Subcutaneous adipose tissue (tissue), 4 donors: ENCODE measurements around the gene ANKRD31. TPM values are rescaled to one million over a fixed set of nuclear protein-coding genes. Genes with fewer than 3 reads are reported as not detected.

ENCODE experiments used
- total RNA-seq, 4 donors: library from RNA; depleted of rRNA; stranded (reverse); fragments of >200 nt; gene quantifications; one replicate each; pipeline ENCODE4 v1.1.0, GENCODE V29; 2016
- TF ChIP-seq, protein P1 (sequence below): fragments of 450-650 bp; IDR thresholded peaks from one replicate; pipeline ENCODE4 v1.5.1; 2016; ENCODE audit warnings: low read depth, mild to moderate bottlenecking, control low read depth, antibody characterized with exemption, moderate library complexity

Gene ANKRD31
- total RNA-seq, 4 donors from 2014 or later: 0.17 to 0.49 (median 0.30) TPM

DNA sequence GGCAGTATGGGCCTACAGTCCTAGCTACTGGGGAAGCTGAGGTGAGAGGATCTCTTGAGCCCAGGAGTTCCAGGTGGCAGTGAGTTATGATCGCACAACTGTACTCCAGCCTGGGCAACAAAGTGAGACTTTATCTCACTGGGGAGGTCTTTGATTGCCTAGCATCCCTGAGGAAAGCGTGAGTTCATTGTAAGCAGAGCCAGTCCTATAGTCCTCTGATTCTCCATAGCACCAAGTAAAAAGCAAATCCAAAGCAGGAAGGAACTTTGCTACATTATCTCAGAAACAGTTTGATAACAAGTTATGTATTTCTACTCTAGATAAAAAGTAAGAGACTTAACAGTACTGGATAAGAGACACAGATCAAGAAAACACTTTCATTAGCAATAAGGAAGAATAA lies 37.6 kb downstream of the ANKRD31 start:
- TF ChIP-seq, protein P1, sequence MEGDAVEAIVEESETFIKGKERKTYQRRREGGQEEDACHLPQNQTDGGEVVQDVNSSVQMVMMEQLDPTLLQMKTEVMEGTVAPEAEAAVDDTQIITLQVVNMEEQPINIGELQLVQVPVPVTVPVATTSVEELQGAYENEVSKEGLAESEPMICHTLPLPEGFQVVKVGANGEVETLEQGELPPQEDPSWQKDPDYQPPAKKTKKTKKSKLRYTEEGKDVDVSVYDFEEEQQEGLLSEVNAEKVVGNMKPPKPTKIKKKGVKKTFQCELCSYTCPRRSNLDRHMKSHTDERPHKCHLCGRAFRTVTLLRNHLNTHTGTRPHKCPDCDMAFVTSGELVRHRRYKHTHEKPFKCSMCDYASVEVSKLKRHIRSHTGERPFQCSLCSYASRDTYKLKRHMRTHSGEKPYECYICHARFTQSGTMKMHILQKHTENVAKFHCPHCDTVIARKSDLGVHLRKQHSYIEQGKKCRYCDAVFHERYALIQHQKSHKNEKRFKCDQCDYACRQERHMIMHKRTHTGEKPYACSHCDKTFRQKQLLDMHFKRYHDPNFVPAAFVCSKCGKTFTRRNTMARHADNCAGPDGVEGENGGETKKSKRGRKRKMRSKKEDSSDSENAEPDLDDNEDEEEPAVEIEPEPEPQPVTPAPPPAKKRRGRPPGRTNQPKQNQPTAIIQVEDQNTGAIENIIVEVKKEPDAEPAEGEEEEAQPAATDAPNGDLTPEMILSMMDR: no peak

DNA sequence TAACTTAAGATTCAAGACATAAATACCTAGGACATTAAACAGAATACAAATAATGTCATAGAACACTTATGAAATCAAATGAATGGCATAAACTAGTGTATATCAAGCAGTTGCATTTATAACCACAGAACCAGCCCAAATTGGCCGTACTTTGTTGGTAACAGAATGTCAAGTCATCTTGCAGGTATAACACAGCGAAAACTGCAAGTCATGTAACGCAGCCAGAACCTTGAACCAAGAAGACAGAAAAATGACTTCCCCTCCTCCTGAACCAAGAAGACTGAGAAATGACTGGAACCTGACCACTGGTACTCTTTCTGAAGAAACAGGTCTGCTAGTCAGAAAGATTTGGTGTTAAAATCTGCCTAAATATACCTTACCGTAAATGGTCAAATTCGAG lies 38.9 kb downstream of the ANKRD31 start:
- TF ChIP-seq, protein P1: no peak

DNA sequence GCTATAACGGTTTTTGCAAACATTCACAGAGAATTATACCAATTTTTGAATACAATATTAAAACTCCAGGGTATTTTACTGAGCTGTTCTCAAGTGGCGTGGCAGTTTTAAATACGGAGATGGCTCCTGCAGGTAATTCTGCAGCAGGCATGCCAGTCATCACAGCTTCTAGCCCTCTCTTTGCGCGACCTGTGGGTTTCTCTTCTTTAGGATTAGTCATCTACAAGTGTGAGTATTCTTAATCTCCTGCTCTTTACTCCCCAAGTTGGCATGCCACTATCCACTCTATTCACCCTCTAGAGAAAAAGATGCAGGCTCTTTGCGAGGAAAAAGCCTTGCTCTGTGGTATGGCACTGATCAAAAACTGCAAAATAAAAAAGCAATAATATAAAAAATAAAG lies 43.9 kb downstream of the ANKRD31 start:
- TF ChIP-seq, protein P1: no peak

DNA sequence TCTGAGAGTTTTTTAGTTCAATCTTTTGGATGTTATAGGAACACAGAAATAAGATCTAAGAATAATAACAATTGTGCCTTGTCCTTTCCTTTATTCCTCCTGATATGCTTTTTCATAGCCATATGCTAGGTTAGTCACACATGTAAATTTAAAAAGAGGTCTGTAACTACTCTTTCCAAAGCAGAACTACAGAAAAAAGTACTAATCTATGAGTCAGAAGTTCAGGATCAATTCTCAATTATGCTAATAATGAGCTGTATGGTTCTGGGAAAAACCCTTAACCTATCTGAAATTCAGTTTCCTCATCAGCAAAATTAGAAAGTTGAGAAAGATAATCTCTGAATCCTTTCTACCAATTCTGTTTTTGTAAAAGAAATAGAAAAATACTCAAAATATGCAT lies 44.4 kb downstream of the ANKRD31 start:
- TF ChIP-seq, protein P1: no peak

DNA sequence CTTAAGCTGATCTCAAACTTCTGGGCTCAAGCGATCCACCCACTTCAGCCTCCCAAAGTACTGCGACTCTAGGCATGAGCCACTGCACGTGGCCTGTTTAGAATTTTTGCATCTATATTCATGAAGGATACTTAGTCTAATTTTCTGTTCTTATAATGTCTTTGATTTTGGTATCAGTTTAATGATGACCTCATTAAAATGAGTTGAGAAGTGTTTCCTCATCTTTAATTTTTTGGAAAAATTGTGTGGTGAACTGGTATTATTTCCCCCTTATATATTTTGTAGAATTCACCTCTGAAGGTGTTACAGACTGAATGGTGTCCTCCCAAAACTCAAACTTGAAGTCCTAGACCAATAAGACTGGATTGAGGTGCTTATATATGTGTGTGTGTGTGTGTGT lies 46.5 kb downstream of the ANKRD31 start:
- TF ChIP-seq, protein P1: no peak

DNA sequence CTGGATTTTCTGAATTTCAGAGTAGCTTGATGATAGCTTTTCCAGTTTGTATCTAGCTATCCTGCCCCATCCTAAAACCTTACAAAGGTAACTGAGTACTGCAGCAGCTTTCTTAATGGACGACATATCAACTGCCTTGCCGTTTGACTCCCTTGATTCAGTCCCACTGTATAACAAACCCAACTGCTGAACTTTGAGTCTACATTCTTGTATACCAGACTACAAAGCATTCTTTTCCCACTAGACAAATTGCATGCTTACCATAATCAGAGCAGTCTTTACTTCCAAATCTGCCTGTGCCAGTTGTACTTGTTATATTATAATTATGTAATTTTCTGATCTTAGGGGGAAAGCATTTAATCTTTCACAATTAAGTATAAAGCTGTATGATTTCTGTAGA lies 47.3 kb downstream of the ANKRD31 start:
- TF ChIP-seq, protein P1: no peak

DNA sequence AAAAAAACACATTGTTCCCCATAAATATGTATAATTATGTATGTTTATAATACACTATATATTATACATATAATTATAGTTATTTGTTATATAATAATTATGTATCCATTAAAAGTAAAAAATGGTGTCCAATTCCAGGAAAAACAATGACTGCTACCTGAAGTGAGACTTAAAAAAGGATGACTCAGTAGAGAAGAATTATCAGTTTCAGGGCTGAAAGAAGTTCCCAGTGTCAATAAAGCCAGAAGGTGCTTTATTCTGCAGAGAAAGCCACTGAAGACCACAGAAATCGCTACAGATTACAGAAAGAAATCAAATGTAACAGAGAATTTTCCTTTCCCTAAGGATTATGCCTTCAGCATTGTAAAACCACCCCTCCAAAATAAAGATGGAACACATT lies 50.9 kb downstream of the ANKRD31 start:
- TF ChIP-seq, protein P1: no peak
